HG03571 (cell line): Measurements from ENCODE around the gene TLE5.

ENCODE experiments used
- ATAC-seq: cut with Tn5 transposase; IDR thresholded peaks from one replicate; pipeline ENCODE4 v1.9.1; 2021; ENCODE audit not compliant: unreplicated experiment

TLE5 gene

DNA sequence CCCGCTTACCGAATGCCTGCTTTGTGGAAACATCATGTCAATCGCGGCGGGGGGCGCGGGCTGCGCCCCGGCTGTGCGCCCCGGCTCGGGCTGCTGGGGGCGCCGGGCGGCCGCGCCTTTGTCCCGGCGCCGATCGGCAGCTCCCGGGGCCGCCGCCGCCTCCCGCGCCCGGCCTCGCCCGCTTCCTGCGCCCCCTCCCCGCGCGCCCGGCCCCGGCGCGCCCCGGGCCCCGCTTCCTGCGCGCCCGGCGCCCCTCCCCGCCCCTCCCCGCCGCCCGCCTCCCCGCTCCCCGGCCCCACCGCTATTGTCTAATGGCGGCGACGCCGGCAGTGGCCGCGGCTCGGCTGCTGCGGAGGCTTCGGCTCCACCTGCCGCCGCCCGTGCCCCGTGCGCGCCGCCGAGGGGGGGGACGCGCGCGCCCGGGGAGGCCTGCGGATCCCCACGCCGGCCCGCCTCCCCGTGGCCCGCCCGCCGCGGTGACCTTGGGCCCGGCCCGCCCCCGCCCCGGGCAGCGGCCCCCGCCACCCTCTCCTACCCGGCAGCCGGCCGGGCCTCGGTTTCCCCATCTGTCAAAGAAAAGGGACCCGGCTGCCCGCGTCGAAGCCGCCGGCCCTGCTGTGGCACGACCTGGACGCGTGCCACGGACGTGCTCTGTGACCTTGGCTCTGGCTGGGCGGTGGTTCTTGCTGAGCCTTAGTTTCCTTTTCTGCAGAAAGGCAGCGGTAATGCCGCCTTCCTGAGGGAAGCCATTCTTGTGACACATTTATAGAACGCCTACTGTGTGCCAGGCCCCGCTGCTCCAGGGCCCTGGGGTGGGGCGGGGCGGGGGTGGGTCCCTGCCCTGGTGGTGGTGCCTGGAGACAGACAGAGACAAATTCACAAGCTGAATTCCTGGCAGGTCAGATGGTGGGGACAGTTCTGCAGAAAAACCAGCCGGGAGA lies at the start of gene TLE5:
TLE5 (minus strand) TSS at position 331 of the 941 bp plus-strand sequence; CDS start at position 36, 295 bp downstream.
- no peak for ATAC-seq

DNA sequence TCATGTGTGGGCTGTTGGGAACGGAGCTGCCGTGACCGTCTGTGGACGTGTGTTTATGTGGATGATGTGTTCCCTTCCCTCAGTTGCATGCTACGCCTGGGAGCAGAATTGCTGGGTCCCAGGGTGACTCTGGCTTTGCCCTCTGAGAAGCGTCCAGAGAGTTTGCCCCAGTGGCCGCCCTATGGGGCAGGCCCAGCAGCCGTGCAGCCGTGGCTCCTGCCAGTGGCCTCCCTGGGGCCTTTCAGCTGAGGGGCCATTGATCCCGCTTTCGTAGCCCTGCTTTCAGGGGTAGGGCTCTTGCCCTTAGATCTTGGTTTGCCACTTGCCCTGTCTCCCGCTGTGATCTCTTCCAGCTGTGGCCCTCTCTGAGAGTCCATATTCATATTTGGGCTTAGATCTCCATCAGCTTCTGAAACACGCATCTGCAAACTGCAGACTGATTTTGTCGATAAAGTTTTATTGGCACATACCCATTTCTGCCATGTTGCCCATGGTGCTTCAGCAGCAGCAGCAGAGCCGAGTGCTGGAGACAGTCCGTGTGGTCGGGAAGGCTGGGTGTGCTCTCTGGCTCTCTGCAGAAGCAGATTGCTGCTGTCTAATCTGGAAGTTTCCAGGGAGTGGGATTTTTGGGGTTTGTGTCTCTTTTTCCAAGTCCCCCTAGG lies 49.4 kb upstream of the TLE5 start:
- no peak for ATAC-seq

DNA sequence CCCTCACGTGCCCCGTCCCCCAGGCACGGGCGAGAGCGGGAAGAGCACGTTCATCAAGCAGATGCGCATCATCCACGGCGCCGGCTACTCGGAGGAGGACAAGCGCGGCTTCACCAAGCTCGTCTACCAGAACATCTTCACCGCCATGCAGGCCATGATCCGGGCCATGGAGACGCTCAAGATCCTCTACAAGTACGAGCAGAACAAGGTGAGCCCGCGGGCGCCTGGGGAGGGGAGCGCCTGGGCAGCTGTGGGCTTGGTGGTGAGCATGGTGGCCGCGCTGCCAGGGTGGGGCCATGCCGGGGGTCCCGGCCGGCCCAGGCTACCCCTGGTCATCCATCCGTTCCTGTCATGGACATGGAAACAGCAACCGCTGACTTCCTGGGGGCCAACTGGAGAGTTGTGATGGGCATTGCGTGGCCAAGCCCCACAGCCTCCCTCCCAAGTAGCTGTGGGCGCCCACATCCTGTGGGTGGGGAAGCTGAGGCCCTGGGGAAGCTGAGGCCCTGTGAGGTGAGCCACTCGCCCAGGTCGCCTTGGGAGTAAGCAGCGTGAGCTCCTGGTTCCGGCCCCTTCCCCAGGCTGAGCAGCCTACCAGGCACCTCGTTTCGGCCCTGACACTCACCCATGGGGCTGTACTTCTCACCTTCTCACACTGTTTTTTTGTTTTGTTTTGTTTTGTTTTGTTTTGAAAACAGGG lies 48.0 kb upstream of the TLE5 start:
- no peak for ATAC-seq

DNA sequence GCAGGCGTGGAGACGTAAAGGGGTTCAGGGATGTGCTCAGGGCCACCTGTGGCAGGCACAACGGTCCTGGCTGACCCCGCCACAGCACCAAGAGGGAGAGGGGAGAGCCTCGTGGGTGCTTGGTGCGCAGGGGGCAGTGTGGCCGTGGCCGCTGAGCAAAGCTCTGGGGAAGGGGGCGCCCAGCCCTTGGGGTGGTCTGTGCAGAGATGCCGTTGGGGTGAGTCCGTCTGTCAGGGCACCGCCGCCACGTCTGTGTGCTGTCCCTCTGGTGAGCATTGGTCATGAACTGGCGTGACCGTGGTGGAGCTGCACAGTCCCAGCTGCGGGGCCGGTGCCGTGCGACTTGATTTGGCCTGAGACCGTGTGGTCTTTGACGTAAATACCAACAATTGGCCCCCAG lies 47.2 kb upstream of the TLE5 start:
- no peak for ATAC-seq

DNA sequence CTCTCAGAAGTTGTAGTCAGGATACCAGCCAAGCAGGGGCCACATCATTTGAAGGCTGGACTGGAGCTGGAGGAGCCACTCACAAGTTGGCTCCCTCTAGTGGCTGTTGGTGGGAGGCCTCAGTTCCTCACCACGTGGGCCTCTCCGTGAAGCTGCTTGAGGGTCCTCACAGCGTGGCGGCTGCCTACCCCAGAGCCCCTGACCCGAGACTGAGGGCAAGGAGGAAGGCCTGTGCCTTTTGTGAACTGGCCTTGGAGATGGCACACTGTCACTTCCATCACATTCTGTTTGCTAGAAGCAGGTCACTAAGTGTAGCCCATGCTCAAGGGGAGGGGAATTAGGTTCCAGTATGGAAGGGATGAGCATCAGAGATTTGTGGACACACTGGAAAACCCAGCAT lies 46.5 kb upstream of the TLE5 start:
- ATAC-seq, result no peak

- no peak for ATAC-seq
Observed at GRCh38 chr19:3107658-3108057, 45.4 kb upstream of the TLE5 start.

DNA sequence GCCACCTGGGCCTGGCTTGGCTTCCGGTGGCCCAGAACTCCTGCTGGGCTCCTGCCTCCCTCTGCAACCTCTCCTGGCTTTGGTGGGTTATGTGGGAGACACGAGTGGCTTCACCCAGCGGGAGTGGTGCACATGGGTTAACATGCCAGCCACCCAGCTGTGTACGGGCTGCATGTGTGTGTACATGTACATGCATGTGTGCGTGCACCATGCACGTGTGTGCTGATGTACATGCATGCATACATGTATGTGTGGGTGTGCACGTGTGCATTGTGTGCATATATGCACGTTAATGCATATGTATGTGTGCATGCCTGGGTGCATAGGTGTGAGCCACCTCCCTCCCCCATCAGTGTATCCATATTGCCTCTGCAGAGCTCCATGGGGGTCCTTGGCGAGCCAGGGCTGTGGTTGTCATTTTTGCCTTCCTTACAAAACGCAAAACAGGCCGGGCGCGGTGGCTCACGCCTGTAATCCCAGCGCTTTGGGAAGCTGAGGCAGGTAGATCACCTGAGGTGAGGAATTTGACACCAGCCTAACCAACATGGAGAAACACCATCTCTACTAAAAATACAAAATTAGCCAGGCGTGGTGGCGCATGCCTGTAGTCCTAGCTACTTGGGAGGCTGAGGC lies 44.3 kb upstream of the TLE5 start:
- no peak for ATAC-seq

GRCh38 chr19:3105641-3106508 lies 43.6 kb upstream of the TLE5 start:
- ATAC-seq, result no peak

DNA sequence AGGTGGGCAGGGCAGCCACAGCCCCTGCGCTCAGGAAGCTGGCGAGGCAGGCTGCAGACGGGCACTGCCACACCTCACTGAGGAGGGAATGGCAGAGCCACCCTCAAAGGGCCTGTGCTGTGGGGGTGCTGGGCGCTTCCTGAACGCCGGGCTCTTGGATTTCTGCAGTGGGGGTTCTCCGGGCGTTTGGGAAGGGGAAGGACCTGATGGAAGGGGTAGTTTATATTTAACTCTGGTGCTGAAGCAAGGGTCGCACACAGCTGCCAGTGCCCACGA lies 42.4 kb upstream of the TLE5 start:
- no peak for ATAC-seq

- ATAC-seq, result no peak
Observed at GRCh38 chr19:3102239-3103140, 40.2 kb upstream of the TLE5 start.

DNA sequence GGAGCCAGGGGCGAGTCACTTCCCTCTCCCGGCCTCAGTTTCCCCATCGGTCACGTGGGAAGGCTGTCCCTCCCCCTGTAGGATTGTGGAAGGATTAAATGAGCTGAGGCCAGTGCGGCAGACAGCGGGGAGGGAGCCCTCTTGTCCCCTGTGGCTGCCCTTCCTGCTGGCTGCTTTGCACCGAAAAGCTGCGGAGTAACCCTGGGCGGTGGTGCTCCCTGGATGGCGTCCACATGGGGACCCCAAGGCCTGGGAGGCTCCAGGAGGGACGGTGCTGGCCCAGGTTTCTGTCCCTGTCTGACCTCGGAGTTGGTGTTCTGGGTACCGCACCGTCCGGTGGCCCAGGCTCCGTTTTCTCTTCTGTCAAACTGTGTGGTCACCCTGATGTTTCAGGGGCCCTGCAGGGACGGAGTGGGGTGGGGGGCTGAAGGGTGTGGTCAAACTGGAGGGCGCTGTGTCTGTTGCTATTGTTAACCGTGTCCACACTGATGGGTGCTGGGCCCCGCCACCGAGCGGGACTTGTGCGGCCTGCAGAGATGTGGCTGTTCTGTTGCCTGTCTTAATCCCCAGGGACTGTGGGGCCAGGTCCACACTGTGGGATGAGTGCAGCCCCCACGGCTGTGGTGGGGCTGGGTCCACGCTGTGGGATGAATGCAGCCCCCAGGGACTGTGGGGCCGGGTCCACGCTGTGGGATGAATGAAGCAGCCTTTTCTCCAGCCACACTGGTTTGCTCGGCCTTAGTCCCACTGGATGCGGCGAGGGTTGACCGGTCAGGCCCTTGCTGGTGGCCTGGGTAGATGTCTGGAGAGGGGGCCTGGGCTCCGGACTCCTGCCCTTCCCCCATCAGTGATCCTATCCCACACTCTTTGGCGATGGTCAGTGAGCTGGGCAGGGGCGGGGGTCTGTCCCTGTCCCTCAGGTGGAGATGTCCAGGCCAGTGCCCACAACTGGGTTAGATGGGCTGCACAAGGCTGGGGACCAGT lies 38.7 kb upstream of the TLE5 start:
- ATAC-seq, result no peak

GRCh38 chr19:3100331-3100730 lies 38.0 kb upstream of the TLE5 start:
- ATAC-seq, result no peak

DNA sequence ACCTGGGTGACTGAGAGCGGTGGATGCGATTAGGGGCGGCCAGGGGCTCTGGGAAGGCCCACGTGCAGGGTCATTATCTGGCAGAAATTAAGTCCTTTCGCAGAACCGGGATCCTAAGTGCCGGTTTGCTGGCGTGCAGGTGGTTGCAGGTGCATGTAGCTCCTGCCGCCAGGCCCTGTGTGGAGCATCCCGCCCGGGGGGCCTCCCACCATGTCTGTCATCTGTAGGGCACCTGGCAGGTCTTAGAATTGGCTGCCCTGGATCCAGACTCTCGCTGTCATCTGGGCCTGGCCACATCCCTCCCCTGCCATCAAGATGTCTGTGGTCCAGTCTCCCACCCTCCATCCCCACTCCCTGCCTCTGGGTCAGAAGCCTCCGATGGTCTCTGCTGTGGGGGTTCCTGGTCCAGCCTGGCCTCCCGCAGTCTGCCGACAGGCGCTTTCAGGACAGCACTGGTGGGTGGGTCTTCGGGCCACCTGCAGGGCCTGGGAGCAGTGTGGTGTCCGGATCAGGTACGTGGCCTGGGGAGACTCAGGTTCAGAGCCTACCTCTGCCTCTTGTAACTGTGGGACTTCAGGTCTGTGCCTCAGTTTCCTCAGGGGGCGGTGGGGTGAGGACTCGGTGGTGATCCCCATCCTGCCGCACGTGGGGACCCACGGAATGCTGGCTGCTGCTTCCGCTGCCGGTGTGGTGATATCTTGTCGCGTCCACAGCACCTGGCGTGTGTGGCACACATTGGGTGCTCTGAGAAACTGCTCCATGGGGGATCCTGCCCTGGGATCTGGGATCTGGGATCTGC lies 37.3 kb upstream of the TLE5 start:
- no peak for ATAC-seq

- no peak for ATAC-seq
Observed at GRCh38 chr19:3098515-3099346, 36.4 kb upstream of the TLE5 start.

- ATAC-seq, result no peak
Observed at GRCh38 chr19:3098141-3098514, 35.8 kb upstream of the TLE5 start.

DNA sequence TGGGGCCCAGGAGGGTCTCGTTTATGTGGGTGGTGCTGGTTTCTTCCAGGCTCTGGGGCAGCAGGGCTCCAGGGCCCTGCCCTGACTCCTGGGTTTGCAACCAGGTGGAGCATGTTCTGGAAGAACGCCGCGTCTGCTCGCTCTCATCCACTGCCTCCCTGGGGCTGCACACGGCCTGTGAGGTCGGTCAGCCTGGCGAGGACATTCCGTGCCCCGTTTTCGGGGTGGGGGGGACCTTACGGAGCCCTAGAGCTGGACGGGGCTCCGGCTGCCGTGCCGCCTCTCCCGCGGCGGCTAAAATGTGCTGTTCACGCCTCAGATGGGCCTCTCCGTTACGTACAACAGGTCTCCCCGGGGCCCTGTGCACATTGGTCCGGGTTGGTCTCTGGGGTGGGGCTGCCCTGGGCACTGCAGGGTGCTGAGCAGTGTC lies 35.2 kb upstream of the TLE5 start:
- ATAC-seq, result no peak

- no peak for ATAC-seq
Observed at GRCh38 chr19:3096902-3097326, 34.6 kb upstream of the TLE5 start.
